NCI-H774 (cell line): ENCODE measurements around the gene MRPL52.

Experiments used
- DNase-seq: peaks from one replicate; lab custom pipeline; 2025; lab: John Stamatoyannopoulos, UW

MRPL52 gene

DNA sequence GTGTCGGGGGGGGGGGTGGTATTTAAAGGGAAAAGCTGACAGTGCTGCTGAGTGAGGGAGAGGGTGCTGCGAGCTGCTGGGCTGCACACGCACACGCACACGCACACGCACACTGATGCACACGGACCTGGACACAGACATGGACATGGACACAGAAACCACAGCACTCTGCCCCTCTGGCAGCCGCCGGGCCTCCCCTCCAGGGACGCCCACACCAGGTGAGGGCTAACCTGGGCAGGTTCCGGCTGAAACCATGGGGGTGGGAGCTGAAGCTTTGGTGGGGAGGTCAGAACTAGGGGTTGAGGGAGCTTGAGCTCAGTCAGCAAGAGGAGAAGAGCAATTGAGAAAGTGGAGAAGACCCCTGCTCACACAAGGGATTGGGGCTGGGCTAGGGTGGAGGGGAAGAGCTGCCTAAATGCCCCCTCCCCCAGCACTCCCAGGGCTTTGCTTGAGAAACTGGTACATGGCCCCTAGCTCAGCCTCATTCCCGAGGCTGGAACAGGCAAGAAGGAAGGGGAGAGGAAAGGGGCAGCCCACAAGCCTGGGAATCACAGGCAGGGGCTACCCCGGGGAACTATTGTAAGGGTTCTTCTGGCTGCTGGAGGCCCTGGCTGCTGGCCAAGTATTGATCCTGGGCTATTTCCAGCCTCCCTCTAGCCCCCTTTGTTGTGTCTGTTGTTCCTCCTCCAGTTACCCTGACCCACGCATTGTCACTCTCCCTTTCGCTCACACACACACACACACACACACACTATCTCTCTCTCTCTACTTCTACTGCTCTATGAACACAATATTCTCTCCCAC, 53.7 kb downstream of the MRPL52 start, which contains the start of gene REM2:
TSS of gene REM2 (plus strand) at position 50 of the 804 bp plus-strand sequence. CDS start at position 116, 66 bp downstream.
- no peak for DNase-seq

DNA sequence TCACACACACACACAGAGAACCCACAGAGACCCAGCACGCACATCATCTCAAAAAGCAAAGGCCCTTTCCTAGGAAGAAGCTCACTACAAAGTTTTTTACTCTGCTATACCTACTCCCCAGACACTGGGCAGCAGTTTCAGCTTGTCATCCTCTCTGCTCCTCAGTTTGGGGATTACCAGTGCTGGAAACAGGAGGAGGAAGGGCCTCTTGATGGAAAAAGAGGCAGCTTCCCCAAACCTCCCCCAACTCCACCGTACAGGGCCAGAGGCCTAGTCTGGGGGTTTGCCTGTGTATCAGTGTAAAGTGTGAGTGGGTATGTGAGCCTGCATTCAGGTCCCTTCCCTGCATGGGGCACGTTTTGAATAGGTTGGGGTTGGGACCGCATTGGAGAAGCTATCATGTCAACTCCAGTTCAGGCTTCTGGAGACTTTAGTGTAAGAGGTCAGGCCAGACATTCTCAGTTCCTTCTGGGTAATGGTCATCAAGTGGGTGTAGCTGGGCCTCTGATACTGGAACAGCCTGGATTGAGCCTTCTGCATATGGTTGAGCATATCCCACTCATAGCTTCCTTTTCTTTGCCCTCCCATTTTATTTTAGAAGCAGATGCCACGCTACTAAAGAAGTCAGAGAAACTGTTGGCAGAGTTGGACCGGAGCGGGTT, 54.5 kb downstream of the MRPL52 start:
- no peak for DNase-seq
